Neutrophil (primary cell): ENCODE measurements around the gene EXOSC7.

ENCODE experiments used
- H3K27ac ChIP-seq: fragments of 200-600 bp; sonication (generic); 2 replicates; pipeline ENCODE4 v1.5.1; 2016; ENCODE audit warnings: mild to moderate bottlenecking, moderate library complexity
- H3K27me3 ChIP-seq: fragments of 200-600 bp; sonication (generic); 2 replicates; pipeline ENCODE4 v1.6.0; 2016; ENCODE audit warnings: mild to moderate bottlenecking
- H3K36me3 ChIP-seq: fragments of 200-600 bp; sonication (generic); 2 replicates; pipeline ENCODE4 v1.5.1; 2017
- H3K4me1 ChIP-seq, 2 experiments: fragments of 200-600 bp in 1 of 2; sonication (generic) in 1 of 2; 1 replicate in 1 of 2; 2 replicates in 1 of 2; pipeline versions ENCODE4 v1.5.1 to v1.6.1; 2013 to 2016; ENCODE audit warnings: low read depth in 1 of 2, low read length in 1 of 2, mild to moderate bottlenecking in 1 of 2, moderate library complexity in 1 of 2; ENCODE audit not compliant: control insufficient read depth in 1 of 2, insufficient read depth in 1 of 2
- H3K4me3 ChIP-seq, 2 experiments: fragments of 200-600 bp in 1 of 2; sonication (generic) in 1 of 2; 1 replicate in 1 of 2; 2 replicates in 1 of 2; pipeline ENCODE4 v1.5.1; 2013 to 2016; ENCODE audit warnings: low read depth in 1 of 2, low read length in 1 of 2, mild to moderate bottlenecking in 1 of 2, moderate library complexity in 1 of 2
- H3K9me3 ChIP-seq: fragments of 200-600 bp; sonication (generic); 2 replicates; pipeline ENCODE4 v1.5.1; 2016
- CTCF ChIP-seq: fragments of 200-600 bp; sonication (generic); IDR thresholded peaks from 2 replicates; pipeline ENCODE4 v1.5.1; 2016; ENCODE audit warnings: antibody characterized with exemption

EXOSC7 gene

GRCh38 chr3:45055411-45056143 is 79.5 kb downstream of the EXOSC7 start:
- H3K9me3 ChIP-seq: no peaks in the 10 kb centered on the region
- no peaks in the 10 kb centered on the region for H3K36me3 ChIP-seq
- peak; percentile 33 for TF ChIP-seq CTCF
- no peak overlapping the region for H3K4me3 ChIP-seq
- peaks cover 33 to 55% of the 10 kb centered on the region in 2 experiments for H3K4me1 ChIP-seq
- H3K27me3 ChIP-seq: no peaks in the 10 kb centered on the region
- H3K27ac ChIP-seq: peak overlapping the region; percentile 81

DNA sequence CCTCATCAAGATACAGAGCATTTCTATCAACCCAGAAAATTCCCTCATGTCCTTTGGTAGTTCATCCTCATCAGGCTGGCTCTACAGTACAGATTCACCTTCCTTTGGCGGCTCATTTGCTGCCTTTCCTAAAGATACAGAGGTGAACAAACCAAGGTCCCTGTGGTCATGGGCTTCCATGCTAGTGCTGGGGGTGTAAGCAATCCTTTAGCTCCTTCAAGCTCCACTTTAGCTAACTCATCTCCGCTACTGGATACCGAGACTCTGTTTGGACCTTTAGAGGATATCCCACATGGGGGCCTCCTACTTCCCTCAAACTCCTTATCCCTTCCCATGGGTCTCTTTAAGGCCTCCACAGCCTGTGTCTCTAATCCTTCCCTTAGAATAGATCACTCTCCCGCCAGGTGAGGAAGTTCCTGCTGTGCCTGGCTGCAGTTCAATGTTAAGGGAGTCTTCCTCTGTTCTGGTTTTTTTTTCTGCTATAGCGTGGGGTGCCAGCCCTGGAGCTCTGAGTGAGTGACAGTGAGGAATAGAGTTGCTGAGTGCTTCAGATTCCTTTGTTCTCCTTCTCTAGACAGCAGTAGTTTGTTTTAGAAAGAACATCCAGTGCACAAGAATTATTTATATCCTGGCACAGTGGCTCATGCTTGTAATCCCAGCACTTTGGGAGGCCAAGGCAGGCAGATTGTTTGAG is 80.7 kb downstream of the EXOSC7 start:
- no peaks in the 10 kb centered on the region for H3K27me3 ChIP-seq
- no peak overlapping the region for H3K4me3 ChIP-seq
- no peaks in the 10 kb centered on the region for H3K9me3 ChIP-seq
- H3K4me1 ChIP-seq: peaks cover 33 to 55% of the 10 kb centered on the region in 2 experiments
- no peaks in the 10 kb centered on the region for H3K36me3 ChIP-seq
- TF ChIP-seq CTCF: no peak
- H3K27ac ChIP-seq: peak overlapping the region; percentile 81

DNA sequence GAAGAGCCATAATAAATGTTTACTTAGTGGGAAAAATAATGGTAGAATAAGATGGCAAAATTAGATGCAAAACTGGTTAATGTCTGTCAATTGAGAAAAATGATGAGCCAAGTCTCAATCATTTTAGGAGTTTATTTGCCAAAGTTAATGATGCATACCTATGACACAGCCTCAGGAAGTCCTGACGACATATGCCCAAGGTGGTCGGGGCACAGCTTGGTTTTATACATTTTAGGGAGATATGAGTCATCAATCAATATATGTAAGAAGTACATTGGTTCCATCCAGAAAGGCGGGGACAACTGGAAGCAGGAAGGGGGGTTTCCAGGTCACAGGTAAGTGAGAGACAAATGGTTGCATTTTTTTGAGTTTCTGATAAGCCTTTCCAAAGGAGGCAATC is 81.5 kb downstream of the EXOSC7 start:
- Histone ChIP-seq H3K27me3 (no peaks in the 10 kb centered on the region), H3K4me3 (no peak overlapping the region), H3K4me1 (peaks cover 39 to 56% of the 10 kb centered on the region in 2 experiments), H3K9me3 (no peaks in the 10 kb centered on the region), H3K36me3 (no peaks in the 10 kb centered on the region), H3K27ac (no peak overlapping the region)
- no peak for TF ChIP-seq CTCF

DNA sequence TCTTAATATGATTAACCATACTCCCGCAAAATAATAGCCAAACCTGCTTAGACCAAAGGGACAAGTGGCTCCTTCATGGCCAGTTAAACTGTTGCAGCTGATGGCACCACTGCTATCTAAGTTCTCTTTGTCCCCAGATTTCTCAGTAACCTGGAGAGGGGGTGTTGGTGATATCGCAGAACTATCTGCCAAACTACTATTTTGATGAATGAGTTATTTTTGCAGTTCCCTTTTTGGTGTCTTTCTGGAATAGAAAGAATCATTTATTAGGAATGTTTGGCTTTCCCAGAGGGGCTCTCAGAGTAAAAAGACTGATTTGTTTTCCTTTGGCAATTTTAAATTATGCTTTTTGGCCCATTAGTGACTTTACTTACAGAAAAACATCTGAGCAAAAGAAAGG is 83.1 kb downstream of the EXOSC7 start:
- Histone ChIP-seq H3K4me1 (peaks cover 44 to 47% of the 10 kb centered on the region in 2 experiments), H3K4me3 (no peak overlapping the region), H3K9me3 (no peaks in the 10 kb centered on the region), H3K36me3 (no peaks in the 10 kb centered on the region), H3K27me3 (no peaks in the 10 kb centered on the region), H3K27ac (no peak overlapping the region)
- TF ChIP-seq CTCF: no peak

DNA sequence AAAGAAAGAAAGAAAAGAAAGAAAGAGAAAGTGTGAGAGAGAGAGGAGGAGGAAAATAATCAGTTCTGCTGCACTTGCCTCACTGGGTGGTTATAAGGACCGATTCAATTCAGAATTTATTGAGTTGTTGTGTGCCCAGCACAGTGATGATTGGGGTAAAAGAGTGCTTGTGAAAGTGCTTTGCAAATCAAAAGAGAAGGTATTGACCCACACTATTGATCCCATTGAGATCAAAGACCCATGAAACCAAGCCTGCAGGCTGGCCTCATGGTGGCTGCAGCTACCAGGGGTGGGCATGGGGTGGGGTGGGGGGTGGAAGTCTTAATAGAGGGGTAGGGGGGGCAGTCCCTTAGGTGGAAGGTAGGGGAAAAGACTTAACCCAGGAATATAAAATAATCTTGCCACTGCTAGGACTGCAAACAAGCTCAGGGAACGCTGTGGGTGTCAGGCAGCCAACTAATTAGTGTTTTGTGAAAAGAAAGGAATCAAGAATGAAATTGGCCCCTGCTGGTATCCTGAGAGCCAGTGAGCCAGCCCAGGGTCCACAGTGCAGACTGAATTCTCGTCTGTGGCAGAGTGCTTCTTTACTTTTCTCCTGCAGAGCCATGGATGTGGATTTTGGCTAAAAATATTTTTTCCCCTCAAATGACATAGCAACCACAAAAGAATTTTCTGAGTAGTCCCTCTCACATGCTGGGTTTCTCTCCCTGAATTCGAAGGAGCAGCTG is 84.3 kb downstream of the EXOSC7 start:
- Histone ChIP-seq H3K9me3 (no peaks in the 10 kb centered on the region), H3K27me3 (no peaks in the 10 kb centered on the region), H3K27ac (no peak overlapping the region), H3K4me1 (peaks cover 44 to 47% of the 10 kb centered on the region in 2 experiments), H3K4me3 (no peak overlapping the region), H3K36me3 (no peaks in the 10 kb centered on the region)
- no peak for TF ChIP-seq CTCF
